ENCODE results near the gene CHST9.

- TF ChIP-seq, protein P1, sequence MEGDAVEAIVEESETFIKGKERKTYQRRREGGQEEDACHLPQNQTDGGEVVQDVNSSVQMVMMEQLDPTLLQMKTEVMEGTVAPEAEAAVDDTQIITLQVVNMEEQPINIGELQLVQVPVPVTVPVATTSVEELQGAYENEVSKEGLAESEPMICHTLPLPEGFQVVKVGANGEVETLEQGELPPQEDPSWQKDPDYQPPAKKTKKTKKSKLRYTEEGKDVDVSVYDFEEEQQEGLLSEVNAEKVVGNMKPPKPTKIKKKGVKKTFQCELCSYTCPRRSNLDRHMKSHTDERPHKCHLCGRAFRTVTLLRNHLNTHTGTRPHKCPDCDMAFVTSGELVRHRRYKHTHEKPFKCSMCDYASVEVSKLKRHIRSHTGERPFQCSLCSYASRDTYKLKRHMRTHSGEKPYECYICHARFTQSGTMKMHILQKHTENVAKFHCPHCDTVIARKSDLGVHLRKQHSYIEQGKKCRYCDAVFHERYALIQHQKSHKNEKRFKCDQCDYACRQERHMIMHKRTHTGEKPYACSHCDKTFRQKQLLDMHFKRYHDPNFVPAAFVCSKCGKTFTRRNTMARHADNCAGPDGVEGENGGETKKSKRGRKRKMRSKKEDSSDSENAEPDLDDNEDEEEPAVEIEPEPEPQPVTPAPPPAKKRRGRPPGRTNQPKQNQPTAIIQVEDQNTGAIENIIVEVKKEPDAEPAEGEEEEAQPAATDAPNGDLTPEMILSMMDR (IDR thresholded peaks at IDR 0.05; ENCODE audit: low read depth, low read length): no peak
- no peak for TF ChIP-seq EZH2phosphoT487 (IDR thresholded peaks at IDR 0.05; ENCODE audit: low read depth)
Observed at GRCh38 chr18:26925313-26925712, 259.8 kb downstream of the CHST9 start.

All from OCI-LY3 (cell line).